Measurements from ENCODE around the gene SIGLEC14.
"Not testable (repeated sequence)": the region's sequence is repeated elsewhere in the genome, so short reads cannot be mapped to it uniquely, and the experiment has no call there.

SIGLEC14 gene

DNA sequence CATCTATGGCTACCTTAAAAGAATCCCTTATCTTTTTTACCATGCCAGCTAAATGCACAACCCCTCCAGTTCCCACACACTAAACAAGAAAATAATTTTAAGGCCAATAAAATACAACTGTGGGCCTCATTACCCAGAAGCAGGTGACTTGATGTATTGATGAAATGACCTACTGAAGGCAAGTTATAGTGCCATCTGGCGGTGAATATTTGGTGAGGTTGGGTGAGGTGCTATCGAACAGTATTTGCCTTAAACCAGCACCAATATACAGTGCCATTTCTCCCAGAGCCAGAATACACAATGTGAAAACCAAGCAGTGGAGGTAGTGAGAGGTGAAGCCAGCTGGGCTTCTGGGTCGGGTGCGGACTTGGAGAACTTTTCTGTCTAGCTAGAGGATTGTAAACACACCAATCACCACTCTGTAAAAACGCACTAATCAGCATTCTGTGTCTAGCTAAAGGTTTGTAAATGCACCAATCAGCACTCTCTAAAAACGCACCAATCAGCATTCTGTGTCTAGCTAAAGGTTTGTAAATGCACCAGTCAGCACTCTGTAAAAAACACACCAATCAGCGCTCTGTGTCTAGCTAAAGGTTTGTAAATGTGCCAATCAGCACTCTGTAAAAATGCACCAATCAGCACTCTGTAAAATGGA lies 29.4 kb upstream of the SIGLEC14 start:
- not testable (repeated sequence) for DNase-seq (ENCODE audit: low read depth)

GRCh38 chr19:51668216-51668615 lies 21.6 kb upstream of the SIGLEC14 start:
- no peak for DNase-seq (ENCODE audit: low read depth)

GRCh38 chr19:51664997-51665396 lies 18.4 kb upstream of the SIGLEC14 start:
- no peak for DNase-seq (ENCODE audit: low read depth)

- no peak for DNase-seq (ENCODE audit: low read depth)
These were observed 17.5 kb upstream of the SIGLEC14 start for GRCh38 chr19:51664131-51664530.

GRCh38 chr19:51663650-51664049 lies 17.0 kb upstream of the SIGLEC14 start:
- DNase-seq (ENCODE audit: low read depth): no peak

GRCh38 chr19:51660975-51661600 lies 14.5 kb upstream of the SIGLEC14 start:
- peak; percentile 75 for DNase-seq (ENCODE audit: low read depth)

DNA sequence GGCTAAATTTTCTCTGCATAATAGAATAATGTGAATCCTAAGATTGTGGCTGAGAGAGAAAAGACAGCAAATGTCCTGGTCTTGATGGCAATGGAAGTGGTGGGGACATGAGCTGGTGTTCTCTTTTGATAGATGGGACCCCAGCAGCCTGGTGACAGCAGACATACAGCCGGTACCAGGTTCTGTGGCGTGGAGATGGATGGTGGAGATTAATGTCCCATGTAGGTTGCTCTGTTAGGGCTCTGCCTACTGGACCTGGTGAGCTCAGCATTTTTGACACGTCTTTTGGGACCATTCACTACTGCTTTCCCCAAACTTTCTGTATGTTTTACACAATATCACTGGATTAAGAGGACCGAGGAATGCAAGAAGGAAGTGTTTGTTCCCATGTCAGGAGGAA lies 8.2 kb upstream of the SIGLEC14 start:
- DNase-seq (ENCODE audit: low read depth): no peak

DNA sequence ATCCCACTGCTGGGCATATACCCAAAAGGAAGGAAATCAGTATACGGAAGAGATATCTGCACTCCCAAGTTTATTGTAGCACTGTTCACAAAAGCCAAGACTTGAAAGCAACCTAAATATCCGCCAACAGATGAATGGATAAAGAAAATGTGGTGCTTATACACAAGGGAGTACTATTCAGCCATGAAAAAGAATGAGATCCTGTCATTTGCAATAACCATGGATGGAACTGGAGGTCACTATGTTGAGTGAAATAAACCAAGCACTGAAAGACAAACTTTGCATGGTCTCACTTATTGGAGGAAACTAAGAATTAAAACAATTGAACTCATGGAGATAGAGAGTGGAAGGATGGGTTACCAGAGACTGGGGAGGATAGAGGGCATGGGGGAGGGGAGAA lies 6.5 kb upstream of the SIGLEC14 start:
- no peak for DNase-seq (ENCODE audit: low read depth)

- no peak for DNase-seq (ENCODE audit: low read depth)
These were observed 5.6 kb upstream of the SIGLEC14 start for GRCh38 chr19:51652266-51652665.

- no peak for DNase-seq (ENCODE audit: low read depth)
These were observed 4.7 kb upstream of the SIGLEC14 start for GRCh38 chr19:51651216-51651846.

DNA sequence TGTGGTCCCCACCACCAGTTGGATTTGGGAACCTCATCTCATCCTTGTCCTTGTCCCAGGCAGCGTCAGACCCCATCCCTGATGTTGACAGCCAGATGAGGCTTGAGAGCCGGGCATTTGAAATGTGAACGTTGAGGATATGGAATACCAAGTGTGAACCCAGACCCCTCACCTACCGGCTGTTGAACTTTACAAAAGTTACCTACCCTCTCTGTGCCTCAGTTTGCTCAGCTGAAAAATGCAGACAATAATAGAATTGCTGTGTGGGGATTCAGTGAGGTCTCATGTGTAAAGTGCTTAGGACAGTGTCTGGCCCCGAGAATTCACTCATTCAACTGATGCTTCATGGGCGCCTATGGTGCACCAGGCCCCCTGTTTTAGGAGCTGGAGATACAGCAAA lies 693 bp upstream of the SIGLEC14 start:
- no peak for DNase-seq (ENCODE audit: low read depth)

DNA sequence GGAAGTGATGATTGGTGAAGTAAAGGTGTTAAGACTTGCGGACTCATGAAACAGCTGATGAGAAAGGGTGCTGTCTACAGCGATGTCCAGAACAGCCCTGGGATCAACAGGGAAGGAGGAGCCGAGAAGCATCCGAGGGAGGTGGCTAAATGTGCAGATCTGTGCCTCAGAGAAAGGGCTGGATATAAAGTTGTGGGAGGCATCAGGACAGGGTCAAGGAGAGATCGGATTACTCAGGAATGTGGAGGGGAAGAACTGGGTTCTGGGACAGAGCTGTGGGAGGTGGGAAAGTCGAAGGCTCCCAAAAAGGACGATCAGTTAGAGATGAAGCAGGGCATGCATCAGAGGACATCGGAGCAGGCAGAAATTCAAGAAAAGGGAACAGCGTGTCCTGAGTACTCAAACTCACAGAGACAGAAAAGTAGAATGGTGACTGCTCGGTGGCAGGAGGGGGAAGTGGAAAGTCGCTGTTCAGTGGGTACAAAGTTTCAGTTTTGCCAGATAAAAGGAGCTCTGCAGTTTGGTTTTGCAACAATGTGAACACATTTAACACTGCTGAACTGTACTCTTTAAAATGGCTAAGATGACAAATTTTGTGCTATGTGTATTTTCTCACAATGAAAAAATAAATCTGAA lies 1.9 kb downstream of the SIGLEC14 start:
- DNase-seq (ENCODE audit: low read depth): no peak

GRCh38 chr19:51641648-51642047 lies 5.0 kb downstream of the SIGLEC14 start:
- DNase-seq (ENCODE audit: low read depth): no peak

DNA sequence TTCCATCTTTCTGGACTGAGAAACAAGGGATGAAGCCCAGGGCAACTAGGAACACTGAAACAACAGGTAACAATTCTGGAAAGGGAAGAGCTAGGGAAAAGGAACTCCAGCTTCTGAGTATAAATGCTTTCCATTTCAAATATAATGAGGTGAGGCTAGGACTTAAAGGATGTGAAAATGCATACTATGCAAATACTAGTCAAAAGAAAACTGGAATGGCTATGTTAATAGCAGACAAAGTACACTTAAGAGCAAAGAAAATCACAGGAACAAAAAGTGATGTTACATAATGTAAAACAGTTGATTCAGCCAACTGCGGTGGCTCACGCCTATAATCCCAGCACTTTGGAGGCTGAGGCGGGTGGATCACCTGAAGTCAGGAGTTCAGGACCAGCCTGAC lies 6.2 kb downstream of the SIGLEC14 start:
- no peak for DNase-seq (ENCODE audit: low read depth)

DNA sequence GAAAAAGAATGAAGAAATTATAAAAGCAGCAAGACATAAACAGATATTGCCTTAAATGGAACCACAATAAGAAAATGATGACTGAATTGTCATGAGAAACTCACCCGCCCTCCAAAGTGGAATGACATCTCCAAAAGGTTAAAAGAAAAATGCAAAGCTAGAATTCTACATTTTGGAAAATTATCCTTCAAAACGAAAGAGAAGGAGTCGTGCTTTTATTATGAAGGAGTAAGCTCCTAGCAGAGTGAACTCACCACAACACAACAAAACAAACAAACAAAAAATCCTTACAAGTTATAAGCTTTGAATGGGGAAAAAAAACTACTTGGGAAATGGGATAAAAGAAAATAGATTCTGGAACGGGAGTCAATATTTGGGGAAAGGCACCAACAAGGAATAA lies 6.7 kb downstream of the SIGLEC14 start:
- DNase-seq (ENCODE audit: low read depth): no peak

- DNase-seq (ENCODE audit: low read depth): no peak
These were observed 9.2 kb downstream of the SIGLEC14 start for GRCh38 chr19:51637362-51637978.

GRCh38 chr19:51632126-51632525 lies 14.5 kb downstream of the SIGLEC14 start:
- no peak for DNase-seq (ENCODE audit: low read depth)

GRCh38 chr19:51630315-51630714 lies 16.3 kb downstream of the SIGLEC14 start, which contains the start of gene SIGLEC5:
Gene SIGLEC5 (minus strand): TSS chr19:51630401. CDS start chr19:51630335, 66 bp downstream.
- not testable (repeated sequence) for DNase-seq (ENCODE audit: low read depth)

DNA sequence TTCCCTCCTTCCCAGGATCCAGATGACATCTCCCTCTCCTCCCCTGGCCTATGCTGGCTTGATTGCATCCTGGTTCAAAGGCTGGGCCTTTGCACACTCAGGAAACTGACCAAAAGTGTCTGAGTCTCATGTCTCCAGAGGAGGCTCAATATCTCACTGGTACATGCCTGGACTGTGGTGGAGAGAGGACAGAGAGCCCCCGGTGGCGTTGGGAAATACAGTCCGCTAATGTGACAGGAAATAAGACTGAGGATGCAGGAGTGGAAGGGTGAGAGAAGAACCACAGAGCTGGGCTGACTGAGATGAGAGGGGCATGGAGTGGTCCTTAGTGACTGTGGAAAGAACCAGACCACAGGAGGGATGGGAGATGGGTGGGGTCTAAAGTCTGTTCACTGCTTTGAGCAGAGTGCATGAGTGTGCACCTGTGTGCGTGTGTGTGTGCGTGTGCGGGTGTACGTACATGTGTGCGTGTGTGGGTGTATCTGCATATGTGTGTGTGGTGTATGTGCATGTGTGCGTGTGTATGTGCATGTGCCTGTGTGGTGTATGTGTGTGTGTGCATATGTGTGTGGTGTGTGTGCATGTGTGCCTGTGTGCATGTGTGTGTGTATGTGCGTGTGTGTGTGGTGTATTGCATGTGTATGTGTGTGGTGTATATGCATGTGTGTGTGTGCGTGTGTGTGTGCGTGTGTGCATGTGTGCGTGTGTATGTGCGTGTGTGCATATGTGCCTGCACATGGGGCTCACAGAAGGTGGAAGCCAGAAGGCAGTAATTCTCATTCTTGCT lies 18.3 kb downstream of the SIGLEC14 start:
- no peak for DNase-seq (ENCODE audit: low read depth)

DNA sequence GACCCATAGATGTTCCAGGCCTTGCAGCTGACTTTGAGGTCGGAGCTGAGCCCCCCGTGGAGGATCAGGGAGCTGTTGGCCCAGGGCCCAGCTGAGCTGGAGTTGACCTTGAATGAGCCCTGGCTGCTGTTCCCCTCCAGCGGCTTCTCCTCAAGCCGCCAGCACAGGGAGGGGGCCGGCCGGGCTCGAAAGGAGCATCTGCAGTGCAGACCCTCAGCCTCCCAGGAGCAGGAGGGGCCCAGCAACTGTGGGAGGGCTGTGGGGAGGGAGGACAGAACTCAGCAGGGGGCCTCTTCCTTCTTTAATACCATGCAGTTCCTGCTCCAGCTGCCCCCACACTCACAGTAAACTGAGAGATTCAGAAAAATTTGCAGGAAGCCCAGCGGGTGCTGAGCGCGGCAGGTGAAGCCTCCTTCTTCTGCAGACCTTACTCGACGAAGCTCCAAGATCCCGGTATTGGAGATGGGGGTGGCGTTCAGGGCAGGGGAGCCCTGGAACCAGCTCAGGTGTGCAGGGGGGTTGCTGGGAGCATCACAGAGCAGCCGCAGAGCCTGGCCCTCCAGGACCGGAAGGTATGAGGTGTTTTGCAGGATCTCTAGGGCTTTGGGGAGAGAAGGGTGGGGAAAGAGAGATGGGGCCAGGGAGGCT lies 19.0 kb downstream of the SIGLEC14 start:
- no peak for DNase-seq (ENCODE audit: low read depth)

- DNase-seq (ENCODE audit: low read depth): no peak
These were observed 19.9 kb downstream of the SIGLEC14 start for GRCh38 chr19:51626675-51627074.

Measured in stromal cell of bone marrow (primary cell).